GM19238 (cell line): Measurements from ENCODE around the gene BMP6.

Experiments
- DNase-seq: peaks from one replicate; pipeline ENCODE4 v3.0.0; 2011; ENCODE audit warnings: low spot score; ENCODE audit not compliant: insufficient read length

BMP6 gene

DNA sequence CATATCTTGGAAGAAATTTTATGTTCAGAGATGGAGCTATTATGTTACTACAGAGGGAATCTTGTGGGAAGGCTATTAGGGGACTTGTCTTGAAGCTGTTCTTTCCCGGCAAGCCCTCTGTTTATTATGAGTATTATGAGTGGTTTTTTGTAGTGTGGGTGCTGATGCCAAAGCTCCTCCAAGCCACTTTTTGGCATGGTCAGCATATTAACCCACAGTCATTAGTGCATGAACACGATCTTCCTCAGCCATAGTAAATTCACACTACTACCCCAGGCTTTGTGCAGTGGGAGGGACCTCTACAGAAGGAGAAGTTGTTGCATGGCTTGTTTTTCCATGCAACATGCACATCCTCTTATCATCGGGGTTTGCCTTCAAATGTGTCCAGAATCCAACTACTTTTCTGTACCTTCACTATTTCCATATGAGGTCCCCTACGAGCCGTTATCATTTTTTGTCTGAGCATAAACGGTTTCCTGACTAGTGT lies 6.5 kb upstream of the BMP6 start:
- no peak for DNase-seq

GRCh38 chr6:7720346-7720745 lies 5.6 kb upstream of the BMP6 start:
- no peak for DNase-seq

GRCh38 chr6:7721649-7722048 lies 4.2 kb upstream of the BMP6 start:
- peak; percentile 7 for DNase-seq

GRCh38 chr6:7723041-7723447 lies 2.9 kb upstream of the BMP6 start:
- peak; percentile 28 for DNase-seq

GRCh38 chr6:7723554-7723953 lies 2.3 kb upstream of the BMP6 start:
- no peak for DNase-seq

DNA sequence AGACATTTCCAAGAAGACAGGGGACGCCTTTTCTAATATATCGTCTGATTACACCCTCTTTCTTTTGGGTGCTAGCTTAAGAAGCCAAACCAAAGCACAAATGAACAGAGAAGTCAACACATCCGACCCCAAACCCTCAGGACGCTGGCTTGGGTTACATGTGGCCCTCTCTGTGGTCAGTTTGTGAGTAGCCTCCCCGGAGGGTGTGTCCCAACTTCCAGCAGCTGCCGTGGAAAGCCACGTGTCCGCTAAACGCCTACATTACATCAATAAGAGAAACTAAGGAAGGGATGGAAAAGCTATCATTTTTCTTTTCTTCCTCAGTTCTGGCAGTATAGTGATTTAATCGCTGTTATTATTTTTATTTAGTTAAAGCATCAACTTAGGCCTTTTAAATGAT lies 487 bp upstream of the BMP6 start:
- DNase-seq = no peak

DNA sequence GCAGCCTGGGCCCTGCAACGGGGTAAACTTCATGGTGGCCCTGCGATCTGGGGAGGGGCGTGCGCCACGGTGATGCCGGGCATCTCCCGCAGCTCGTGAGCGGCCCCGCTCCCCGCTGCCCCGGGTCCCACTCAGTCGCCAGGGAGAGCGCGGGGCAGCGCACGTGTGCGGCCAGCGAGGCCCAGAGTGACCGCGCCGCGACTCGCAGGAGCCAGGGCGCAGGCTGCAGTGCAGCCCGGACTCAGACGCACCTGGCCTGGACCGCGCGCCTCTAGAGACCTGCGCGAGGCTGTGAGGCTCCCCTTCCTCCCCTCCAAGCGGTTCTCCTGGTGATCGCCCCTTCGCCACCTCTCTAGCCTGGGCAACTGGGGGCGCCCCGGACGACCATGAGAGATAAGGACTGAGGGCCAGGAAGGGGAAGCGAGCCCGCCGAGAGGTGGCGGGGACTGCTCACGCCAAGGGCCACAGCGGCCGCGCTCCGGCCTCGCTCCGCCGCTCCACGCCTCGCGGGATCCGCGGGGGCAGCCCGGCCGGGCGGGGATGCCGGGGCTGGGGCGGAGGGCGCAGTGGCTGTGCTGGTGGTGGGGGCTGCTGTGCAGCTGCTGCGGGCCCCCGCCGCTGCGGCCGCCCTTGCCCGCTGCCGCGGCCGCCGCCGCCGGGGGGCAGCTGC lies 652 bp downstream of the BMP6 start:
- DNase-seq = peak; percentile 22

- peak; percentile 19 for DNase-seq
These were observed 1.4 kb downstream of the BMP6 start for GRCh38 chr6:7727086-7727945.

- peak; percentile 15 for DNase-seq
These were observed 2.3 kb downstream of the BMP6 start for GRCh38 chr6:7727946-7728854.

DNA sequence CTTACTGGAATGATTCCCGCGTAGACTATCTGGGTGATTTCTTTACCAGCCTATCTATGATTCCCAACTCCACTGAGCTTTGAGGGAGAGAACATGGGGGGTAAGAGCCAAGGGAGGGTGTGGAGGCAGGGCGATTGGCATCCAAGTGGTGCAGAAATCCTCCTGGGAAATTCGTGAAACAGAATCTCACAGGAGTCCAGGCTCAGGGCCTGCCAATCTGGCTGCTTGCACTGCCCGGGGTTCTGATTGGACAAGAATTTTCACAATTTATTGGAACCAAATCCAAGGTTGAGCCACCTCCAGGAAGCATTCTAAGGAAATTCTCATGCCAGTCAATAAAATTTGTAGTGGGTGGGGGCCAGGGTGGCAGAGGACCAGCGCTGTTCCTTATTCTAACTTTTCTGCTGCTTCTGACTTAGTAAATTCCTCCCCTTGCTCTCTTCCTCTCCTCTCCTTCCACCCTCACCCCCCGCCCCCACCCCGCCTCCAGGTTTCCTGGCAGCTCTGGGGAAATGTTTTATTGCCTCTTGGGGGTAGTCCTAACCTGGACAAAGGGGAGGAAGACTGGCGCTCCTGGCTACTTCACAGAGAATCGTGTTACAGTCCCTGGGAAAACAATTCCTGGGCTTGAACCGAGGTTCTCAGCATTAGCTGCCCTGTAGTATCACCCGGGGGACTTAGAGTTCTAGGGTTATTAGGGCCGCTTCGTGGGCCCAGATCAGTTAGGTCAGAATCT lies 3.1 kb downstream of the BMP6 start:
- DNase-seq = no peak

- DNase-seq = no peak
These were observed 4.3 kb downstream of the BMP6 start for GRCh38 chr6:7730001-7730783.

GRCh38 chr6:7730784-7731227 lies 4.9 kb downstream of the BMP6 start:
- no peak for DNase-seq

- no peak for DNase-seq
These were observed 5.4 kb downstream of the BMP6 start for GRCh38 chr6:7731294-7731693.

DNA sequence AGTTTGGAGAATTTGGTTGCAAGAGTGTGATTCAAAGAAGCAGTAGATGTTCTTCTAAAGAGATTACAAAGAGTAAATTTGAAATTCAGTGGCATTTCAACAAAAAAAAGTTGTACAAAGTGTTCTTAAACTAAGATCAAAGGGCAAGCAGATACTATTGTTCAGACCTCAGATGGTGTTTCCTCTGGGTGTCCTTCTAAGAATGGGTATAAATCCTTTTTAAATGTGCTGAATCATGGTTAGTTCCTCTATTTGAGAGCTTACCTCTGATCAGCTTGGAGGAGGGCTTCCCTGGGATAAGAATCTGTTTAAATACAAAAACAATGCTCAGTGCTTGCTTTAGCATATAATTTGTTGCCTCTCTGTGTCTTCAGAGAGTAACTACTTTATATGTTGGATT lies 6.3 kb downstream of the BMP6 start:
- DNase-seq = no peak

- no peak for DNase-seq
These were observed 8.9 kb downstream of the BMP6 start for GRCh38 chr6:7734707-7735383.

- DNase-seq = no peak
These were observed 11.2 kb downstream of the BMP6 start for GRCh38 chr6:7737106-7737505.

DNA sequence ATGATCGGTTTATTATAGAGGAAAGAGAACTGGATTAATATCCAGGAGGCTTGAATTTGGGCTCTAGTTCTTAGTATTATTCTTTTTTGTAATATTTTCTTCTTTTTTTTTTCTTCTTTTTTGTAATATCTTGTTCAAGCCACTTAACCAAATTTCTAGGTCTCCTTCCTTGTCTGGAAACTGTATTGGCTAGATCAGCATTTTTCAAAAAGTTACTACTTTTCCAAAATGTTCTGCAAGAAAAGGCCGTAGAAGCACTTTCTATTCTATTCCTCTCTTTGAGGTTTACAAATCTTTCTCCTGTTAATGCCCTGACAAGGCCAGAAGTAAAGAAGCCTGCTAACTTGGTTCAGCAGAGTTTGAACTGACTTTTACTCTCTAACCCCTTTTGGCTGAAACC lies 12.0 kb downstream of the BMP6 start:
- DNase-seq = no peak

GRCh38 chr6:7742223-7742785 lies 16.4 kb downstream of the BMP6 start:
- no peak for DNase-seq

- DNase-seq = no peak
These were observed 20.0 kb downstream of the BMP6 start for GRCh38 chr6:7745942-7746341.
